GM19463 (cell line): ENCODE results near the gene TSSK3.

Experiments
- ATAC-seq: cut with Tn5 transposase; IDR thresholded peaks from one replicate; pipeline ENCODE4 v1.9.1; 2021; ENCODE audit warnings: mild to moderate bottlenecking, moderate library complexity; ENCODE audit not compliant: unreplicated experiment

TSSK3 gene

DNA sequence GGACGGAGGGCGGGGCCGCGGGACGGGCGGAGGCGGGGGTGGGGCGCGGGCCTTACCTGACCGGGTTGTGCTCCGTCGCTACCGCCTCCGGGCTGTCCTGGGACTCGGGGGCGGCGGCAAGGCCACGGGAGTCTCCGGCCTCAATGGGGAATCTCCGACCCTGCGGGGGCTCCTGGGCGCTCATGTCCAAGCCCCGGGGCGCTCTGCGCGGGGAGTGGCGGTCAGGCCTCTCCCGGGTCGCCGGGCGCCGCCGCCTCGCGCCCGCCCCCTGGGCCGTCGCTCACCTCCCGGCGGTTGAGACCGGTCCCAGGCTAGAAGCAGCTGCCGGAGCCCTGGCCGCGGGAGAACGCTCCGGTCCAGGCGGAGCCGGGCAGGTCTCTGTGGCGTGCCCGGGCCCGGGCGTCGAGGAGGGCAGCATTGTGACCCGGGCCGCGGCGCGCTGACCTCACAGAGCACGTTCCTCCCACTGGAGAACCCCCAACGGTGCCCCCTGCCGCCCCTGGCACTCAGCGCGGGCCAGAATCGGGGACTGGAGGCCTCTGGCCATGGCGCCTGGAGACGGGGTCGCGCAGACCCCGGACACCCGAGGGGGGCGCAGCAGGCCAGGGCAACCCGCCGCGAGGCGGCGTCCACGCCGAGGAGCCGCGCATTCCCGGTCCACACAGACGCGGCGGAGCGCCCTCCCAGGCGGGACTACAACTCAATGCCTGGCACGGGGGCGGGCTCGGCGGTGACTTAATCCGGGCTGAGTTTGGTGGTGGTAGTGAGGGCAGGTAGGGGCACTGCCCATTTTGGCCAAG, 465 bp upstream of the TSSK3 start:
- ATAC-seq = no peak

GRCh38 chr1:32363713-32364112, 1.4 kb downstream of the TSSK3 start:
- no peak for ATAC-seq

GRCh38 chr1:32364836-32365235, 2.5 kb downstream of the TSSK3 start:
- no peak for ATAC-seq

- ATAC-seq = no peak
These were observed 3.1 kb downstream of the TSSK3 start for GRCh38 chr1:32365445-32365844.

DNA sequence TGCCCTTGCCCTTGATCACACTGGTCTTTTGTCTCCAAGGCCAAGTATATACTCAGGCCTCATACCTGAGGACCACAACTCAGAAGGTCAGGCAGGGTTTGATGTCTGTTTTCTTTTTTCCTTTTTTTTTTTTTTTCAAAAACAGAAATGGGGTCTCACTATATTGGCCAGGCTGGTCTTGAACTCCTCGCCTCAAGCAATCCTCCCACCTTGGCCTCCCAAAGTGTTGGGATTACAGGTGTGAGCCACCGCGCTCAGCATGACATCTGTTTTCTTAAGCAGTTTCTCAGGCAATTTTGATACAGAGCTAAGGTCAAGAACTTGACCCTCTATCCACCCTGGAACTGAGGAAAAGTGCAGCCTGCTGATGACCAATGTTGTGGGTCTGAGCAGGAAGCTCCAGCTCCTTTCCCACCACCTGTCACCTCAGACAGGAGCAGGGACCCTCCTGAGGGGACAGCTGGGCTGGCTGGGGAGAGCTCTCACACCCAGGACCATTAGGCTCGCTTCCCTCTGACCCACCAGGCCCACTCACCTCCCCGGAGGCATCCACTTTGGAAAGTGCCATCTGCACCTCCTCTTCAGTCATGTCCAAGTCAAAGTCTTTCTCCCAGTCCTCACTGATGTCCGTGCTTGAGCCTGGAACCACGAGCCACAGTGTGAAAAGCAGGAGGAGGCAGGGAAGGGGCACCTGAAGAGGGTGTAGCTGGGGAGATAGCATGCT, 5.7 kb downstream of the TSSK3 start:
- ATAC-seq = no peak

DNA sequence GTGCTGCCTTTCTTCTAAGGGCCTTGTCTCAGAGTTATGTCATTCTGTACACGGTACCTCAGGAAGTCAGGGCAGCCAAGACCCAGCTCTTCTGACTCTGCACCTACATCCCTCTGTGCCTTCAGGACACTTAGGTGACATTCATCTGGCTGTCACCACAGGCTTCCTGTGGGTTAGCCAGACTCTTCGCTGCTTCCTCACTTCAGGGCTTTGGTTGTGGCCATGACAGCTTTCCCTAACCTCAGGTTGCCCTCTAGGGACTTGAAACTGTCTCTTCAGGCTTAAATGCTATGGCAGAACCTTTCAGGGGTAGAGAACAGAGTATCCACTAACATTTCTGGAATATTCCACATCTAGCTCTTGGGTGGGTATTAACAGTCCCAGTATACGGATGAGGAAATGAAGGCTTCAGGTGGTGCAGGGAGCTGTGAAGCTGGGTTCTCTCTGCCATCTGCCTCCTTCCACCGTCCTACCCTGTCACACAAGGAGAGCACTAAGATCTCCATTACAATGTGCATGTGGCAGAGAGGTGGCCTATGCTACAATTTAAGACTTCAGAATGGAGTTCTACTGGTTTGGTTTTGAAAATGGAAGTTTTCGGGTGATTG, 9.9 kb downstream of the TSSK3 start:
- ATAC-seq = no peak

DNA sequence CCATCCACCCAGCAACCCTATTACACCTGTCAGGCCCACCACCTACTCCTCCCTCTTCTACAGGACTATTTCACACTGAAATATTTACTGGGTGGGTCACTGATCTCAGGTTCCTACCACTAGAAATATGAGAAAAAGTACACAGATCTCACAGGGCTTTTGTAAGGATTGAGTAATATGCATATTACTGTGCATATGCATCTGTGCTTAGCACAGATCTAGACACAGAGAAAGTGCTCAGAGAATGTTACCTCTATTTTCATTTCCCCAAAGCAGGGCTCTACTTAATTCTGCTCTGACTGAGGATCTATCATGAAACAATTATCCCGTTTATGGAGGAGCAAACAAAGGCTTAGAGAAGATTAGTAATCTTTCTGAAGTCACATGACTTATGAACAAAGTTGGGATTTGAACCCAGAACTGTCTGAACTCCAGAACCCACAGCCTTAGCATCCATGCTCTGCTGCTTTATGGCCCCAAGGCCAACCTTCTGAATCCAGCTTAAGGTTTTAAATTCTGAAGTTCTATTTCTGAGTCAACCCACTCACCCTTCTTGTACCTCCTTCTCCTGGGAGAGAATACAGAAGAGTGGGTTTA, 11.8 kb downstream of the TSSK3 start:
- ATAC-seq = no peak

DNA sequence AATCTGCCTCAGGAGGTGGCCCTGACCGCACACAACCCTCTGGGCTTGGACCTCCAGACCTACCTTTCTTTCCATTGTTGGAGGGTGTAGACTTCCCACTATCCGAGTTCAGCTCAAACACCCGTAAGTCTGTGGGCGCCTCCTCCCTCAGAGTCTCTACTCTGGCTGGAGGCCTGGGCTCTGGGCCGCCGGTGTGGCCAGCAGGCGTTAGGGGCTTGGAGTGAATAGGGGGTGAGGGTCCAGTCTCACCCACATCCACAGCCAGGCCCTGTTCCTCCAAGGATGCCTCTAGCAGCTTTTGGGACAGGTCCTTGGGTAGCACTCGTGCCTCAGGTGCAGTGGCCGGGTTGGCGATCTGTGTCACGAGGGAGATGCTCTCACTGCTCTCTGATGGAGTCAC, 13.9 kb downstream of the TSSK3 start:
- no peak for ATAC-seq

DNA sequence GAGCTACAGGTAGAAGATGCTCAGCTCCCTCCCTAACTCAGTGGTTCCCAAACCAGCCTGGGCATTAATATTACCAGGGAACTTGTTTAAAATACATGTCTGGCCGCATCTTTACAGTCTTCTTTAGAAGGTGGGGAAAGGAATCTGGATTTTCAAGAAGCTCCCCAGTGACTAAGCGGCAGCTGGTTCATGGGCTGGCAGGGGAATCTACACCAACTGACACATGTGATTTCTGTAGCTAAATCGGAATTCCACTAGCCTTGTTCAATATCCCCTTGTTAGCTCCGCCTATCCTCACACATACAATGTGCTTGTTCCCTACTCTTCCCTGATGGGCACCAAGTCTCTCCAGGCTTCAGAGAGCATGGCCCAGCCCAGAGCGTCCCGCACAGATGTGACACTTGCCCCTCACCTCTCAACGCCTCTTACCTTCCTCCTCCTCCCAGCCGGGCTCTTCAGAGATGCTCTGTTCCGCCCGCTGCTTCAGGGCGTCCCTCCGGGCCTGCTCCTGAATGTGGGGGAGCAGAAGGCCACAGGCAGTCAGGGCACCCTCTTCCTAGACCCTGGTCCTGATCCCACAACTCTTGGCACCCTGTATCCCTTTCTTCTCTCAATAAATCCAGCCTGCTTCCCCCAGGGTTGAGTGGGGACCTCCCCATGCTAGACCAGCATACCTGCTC, 15.3 kb downstream of the TSSK3 start:
- ATAC-seq = no peak

DNA sequence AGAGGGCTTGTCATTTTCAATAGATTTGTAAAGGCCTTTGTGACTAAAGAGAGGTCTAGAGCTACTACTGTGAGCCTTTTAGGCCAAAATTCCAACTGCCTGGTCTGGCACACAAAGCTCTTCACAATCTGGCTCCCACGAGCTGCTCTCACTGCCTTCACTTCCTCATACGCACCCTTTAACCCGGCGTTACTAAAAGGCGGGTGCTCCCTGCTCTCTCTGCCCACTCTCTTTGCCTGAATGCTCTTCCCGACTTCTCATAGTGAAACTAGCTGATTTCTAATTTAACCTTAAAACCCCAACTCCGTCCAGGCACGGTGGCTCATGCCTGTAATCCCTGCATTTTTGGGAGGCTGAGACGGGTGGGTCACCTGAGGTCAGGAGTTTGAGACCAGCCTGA, 17.7 kb downstream of the TSSK3 start:
- no peak for ATAC-seq

- ATAC-seq = no peak
These were observed 24.5 kb downstream of the TSSK3 start for GRCh38 chr1:32386676-32387392.

DNA sequence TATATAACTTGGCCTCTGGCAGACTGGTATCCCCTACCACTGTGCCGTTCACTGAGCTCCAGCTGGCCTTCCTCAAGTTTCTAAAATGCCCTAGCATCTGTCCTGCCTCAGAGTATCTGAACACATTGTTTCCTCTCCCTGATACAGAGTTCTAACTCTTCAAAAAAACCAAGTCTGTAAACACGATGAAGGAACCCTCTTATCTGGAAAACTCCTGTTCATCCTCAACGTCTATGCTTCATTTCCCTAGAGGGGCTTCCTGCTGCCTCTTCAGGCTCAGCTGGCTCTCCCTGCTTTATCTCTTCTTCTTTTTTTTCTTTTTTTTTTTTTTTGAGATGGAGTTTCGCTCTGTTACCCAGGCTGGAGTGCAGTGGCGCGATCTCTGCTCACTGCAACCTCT, 26.3 kb downstream of the TSSK3 start:
- ATAC-seq = no peak

DNA sequence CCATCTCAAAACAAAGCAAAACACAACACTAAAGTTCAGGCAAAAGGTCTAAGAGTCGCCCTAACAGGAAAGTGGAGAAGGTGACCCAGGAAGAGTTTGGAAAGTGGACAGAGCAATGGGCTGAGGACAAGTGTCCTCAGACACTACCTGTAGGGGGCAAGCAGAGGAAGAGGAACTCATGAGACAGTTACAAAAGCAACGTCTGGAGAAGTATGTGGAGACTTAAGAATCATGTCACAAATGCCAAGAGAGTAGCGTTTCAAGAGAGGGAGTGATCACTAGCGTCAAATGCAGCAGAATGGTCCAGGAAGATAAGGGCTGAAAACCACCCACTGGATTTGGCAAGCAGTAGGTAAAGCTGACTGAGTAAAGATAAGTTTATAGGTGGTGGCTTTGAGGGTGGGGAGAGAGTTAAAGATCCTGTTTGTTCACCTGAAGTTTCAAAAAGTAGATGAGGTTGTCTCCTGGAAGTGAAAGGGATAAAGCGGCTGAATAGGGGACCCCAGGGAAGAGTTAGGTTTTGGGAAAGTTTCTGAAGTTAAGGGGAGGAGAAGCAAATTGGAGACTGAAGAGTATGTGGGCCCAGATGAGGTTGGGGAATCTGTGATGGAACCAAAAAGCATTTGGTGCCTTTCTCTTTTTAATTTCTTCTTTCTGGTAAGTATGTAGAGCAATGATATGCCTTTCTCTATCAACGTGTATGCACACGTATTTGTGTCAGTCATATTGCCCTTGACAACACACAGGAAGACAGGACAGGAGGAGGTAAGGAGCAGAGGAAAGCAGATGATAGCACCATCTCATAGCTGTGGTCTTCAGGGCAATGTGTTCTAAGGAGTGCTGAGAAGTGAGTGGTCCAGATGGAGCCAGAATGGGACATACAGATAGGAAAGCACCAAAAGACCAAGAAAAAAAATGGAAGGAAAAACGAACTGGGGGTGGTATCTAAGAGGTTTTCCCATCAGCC, 28.8 kb downstream of the TSSK3 start:
- no peak for ATAC-seq

DNA sequence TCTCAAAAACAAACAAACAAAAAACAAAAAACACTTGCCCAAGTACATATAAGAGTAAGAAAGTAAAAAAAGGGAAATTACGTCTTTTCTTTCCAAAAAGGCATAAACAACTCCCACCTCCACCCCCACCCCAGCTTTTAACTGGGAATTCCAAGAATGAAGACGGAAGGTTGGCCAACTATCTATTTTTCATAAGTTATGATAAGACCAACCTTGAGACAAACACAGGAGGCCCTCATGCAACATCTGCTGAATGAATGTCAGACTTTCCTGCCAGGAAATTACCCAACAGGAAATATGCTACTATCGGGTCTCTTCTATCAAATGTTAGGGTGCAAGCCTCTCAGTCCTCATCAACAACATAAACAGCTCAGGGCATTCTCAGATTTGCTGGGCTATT, 30.0 kb downstream of the TSSK3 start:
- no peak for ATAC-seq

- no peak for ATAC-seq
These were observed 30.8 kb downstream of the TSSK3 start for GRCh38 chr1:32393136-32393535.

- ATAC-seq = no peak
These were observed 31.4 kb downstream of the TSSK3 start for GRCh38 chr1:32393832-32394140.

DNA sequence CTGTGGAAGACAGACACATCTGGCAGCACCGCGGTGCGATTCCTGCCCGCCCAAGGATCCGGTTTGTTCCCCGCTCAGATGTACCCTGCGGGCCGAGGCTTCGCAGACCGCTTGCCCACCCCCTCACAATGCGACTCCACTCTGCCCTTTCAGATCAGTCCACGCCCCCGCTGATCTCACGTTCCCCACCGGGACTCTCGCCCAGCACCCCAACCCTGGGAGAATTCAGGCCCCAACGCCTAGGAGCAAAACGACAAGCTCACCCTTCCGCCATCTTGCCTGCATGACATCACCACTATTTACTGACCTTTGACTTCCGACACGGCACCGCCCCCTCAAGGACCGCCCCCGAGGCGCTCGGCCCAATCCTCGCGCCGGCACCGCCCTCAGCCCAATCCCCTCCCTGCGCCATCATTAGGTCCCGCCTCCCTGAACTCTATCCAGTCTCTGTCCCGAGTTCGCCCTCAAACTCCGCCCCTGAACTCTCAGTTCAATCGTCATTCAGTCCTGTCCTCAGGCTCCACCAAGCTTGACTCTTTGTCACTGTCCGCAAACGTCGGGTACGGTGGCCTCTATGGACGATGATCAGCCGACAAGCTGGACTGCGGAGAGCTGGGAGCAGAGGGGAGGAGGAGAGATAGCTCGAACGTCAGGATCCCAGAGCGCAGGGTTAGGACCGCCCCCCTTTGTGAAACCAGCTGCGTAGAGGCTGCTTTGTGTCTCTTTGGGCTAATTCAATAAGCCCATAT, 32.0 kb downstream of the TSSK3 start, which contains the start of gene BSDC1:
TSS of gene BSDC1 (minus strand) at position 301 of the 749 bp plus-strand sequence. CDS start at position 274, 27 bp downstream.
- ATAC-seq = peak; percentile 94

GRCh38 chr1:32394890-32395432, 32.6 kb downstream of the TSSK3 start:
- ATAC-seq = no peak
